DMS53 treated with DMSO at 0.1 percent for 48 hours (cell line): ENCODE measurements around the gene GRAMD1C.
A peak's percentile ranks its signal among the peaks of the same experiment; 100 is the strongest.
"Not testable (repeated sequence)": the region's sequence is repeated elsewhere in the genome, so short reads cannot be mapped to it uniquely, and the experiment has no call there.

Source experiments
- DNase-seq: peaks from one replicate; lab custom pipeline; 2025; ENCODE audit not compliant: unreplicated experiment; lab: John Stamatoyannopoulos, UW

Gene GRAMD1C

DNA sequence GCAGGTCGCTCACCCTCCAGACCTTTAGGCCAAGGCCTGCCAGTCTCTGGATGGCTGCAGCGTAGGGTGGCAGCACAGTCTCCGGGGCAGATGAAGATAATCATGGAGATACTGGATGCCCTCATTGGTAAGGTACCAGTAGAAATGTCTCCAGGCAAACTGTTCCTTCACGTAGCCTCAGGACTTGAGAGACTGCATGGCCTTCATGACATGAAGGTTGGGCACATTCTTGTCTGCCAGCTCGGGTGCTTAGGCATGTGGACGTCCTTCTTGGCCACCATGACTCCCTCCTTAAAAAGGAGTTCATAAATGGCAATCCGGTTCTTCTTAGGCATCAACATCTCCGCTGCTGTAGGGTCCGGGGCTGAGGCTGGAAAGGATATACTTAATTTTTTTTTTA is 11.8 kb downstream of the GRAMD1C start:
- DNase-seq: not testable (repeated sequence)

GRCh38 chr3:113852506-113852905 is 13.9 kb downstream of the GRAMD1C start:
- DNase-seq: no peak

DNA sequence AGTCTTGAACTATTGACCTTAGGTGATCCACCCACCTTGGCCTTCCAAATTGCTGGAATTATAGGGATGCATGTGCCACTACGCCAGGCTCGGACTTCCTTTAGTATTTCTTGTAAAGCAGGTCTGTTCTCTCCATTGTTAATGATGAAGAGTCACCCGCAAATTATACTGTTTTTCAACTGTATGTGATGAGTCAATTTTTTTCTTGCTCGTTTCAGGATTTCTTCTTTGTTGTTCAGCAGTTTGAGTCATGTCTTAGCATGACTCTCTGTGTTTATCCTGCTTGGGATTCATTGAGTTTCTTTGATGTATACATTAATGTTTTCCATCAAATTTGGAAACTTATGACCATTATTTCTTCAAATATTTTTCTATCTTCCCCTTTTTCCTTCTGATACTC is 28.9 kb downstream of the GRAMD1C start:
- no peak for DNase-seq

DNA sequence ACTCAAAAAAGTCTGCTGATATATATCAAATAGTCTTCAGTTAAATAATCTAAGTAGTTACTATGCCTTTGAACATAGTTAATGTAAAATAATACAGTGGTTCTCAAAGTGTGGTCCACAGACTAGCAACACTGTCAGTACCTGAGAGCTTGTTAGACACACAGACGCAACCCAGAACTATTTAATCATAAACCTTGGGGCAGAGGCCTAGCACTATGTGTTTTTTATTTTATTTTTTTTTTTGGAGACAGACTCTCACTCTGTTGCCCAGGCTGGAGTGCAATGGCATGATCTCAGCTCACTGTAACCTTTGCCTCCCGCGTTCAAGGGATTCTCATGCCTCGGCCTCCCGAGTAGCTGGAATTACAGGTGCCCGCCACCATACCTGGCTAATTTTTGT is 34.7 kb downstream of the GRAMD1C start:
- no peak for DNase-seq

DNA sequence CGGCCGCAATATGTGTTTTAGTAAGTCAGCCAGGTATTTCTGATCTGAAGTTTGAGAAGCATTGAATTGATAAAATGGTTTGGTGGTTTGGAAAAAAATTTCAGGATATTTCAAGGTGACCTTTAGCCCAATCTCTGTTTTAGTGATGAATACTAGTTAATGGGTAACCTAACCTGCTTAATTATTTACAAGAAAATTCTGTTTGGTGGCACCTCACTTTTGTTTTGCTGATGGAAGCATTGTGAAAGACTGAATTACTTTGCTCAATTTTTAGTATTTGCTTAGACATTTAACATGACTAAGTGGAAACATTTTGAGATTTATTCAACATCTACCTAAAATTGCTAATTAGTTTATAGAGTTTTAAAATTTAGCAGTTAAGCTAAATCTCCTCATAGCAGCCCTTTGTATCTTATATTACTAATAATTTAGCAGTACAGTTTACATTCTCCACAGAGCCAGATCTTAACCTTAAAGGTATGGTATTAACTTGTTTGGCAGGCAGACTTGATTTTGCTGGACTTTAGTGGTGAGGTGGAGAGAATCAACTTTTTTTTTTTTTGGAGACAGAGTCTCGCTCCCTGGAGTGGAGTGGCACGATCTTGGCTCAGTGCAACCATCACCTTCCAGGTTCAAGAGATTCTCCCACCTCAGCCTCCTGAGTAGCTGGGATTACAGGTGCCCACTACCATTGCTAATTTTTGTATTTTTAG is 35.4 kb downstream of the GRAMD1C start:
- DNase-seq: no peak

DNA sequence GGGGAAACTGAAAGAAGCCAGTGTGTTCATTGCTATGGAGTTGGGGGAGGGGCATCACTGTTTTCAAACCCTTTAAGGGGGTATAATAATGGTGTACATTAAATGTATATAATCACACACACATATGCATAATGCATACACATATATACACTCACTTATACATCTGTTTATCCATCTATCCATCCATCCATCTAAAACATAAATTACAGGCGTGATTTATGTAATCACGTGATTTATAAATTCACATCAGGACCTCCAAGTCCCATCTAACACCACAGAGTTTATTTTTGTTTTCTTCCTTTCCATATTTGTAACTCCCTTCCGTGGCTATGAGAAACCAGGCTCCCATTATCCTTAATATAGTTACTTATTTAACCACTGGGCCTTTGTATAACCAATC is 39.8 kb downstream of the GRAMD1C start:
- DNase-seq: no peak

- no peak for DNase-seq
Observed at GRCh38 chr3:113885050-113885449, 46.5 kb downstream of the GRAMD1C start.

GRCh38 chr3:113890256-113890900 is 51.8 kb downstream of the GRAMD1C start:
- DNase-seq: no peak

DNA sequence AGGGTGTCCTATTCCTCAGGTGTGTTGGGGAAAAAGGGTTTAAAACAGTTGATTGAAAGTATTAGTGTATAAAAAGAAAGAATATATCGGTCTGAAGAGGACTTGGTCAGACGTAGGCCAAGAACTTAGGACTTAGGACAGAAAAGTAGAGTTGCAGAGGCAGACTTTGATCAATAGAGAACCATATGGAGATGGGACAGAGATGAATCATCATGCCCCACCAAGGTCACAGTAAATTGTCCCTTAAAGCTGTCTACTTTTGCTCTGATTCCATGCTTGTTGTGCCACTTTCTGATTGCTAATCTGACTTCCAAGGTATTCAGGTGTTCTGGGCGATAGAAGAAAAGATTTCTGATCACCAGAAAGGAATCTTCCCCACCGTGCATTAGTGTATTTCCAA is 56.3 kb downstream of the GRAMD1C start:
- DNase-seq: no peak

GRCh38 chr3:113895964-113896363 is 57.4 kb downstream of the GRAMD1C start:
- DNase-seq: peak; percentile 35

DNA sequence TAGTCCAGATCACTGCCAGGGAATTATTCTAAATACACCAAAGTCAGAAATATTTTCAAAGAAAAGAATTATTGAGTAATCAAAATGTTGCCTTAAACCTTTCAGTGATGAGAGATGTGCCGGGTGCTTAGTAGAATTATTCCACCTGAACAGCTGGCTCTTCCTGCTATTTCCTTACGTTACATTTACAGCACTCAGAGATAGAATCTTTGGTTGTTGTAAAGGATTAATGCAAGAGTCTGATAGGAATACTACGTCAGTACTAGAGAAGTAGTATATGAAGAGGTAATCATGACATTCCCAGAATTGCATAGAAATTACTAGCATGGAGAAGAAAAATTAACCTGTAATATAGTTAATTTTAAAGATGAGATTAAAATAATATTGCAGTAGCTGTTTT is 58.3 kb downstream of the GRAMD1C start:
- peak; percentile 46 for DNase-seq

- peak; percentile 89 for DNase-seq
Observed at GRCh38 chr3:113897373-113897777, 58.8 kb downstream of the GRAMD1C start.

GRCh38 chr3:113898892-113899291 is 60.3 kb downstream of the GRAMD1C start:
- DNase-seq: no peak

GRCh38 chr3:113906568-113907140 is 68.1 kb downstream of the GRAMD1C start:
- no peak for DNase-seq

DNA sequence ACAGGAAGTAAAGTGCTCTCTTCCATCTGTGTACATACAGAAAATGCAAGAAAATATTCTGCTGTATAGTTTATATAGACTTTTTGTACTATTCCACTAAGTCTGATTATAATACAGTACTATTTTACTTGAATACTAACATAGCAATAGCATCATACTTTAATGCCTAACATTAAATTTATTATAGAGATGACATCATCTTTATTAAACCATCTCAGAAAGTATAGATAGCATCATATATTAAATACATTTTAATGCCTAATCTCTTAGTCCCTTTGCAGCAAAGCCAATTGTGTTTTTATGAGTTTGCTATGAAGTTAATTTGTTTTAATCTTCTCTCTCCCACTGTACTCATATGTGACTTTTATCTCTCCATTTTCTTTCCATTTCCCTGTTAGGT is 69.5 kb downstream of the GRAMD1C start:
- DNase-seq: no peak

GRCh38 chr3:113910966-113911365 is 72.4 kb downstream of the GRAMD1C start:
- DNase-seq: no peak

DNA sequence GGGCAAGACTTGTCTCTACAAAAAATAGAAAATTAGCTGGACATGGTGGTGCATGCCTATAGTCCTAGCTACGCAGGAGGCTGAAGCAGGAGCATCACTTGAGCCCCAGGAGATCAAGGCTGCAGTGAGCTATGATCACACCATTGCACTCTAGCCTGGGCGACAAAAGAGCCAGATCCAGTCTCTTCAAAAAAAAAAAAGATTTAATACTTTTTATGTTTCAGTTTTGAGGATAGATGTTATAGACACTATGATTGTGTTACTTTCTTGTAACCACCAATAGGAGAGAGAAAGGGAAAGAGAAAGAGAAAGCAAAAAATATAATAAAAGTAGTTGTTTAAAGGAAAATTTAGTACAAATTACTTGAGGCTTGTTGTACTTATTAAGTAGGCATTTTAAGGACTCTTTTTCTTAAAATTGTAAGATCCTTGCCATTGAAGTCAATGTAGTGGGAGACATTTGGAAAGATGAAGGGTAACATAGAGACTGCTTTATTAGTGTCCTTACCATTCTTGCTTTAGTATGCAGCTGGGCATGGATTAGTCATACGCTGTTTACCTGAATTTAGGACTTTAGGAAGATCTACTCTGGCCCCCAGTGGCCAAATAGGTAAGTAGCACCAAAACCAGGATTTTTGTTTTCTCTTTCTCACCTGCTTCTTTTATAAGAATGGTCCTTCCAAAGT is 74.1 kb downstream of the GRAMD1C start:
- peak; percentile 87 for DNase-seq

GRCh38 chr3:113914646-113915045 is 76.1 kb downstream of the GRAMD1C start:
- DNase-seq: no peak

DNA sequence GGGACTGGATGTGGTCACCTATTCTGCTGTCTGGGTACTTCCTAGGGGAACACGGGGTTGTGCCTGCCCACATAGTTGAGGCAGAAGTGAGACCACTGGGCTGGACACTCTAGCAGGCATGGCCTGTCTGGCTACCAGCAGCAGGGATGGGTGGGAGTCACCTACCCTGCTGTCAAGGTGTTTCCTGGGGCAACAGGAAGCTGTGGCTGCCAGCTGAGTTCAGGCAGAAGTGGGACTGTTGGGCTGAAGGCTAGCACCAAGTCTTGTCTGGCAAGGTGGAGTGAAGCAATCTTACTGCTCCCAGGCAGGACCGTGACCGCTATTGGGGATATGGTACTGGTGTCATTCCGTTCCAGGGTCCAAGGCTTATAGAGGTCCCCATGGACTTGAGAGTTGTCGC is 89.0 kb downstream of the GRAMD1C start:
- DNase-seq: no peak

DNA sequence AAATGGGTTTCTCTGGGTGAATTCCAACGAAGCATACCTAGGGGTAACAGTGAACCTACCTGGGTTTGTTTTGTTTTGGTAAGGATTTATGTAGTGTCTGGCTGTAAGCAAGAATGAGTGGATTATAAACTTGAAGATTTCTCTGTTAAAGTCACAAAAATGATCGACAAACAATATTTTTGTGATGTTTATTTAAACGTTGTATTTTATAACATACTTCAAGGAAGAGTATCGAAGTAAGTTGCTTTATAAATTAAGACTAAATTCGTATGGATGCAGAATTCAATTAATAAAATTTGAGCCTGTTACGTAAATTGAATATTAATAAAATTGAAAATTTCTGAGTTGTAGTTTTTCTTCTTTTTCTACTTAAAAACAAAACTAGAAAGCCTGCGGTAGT is 108.2 kb downstream of the GRAMD1C start:
- DNase-seq: no peak

DNA sequence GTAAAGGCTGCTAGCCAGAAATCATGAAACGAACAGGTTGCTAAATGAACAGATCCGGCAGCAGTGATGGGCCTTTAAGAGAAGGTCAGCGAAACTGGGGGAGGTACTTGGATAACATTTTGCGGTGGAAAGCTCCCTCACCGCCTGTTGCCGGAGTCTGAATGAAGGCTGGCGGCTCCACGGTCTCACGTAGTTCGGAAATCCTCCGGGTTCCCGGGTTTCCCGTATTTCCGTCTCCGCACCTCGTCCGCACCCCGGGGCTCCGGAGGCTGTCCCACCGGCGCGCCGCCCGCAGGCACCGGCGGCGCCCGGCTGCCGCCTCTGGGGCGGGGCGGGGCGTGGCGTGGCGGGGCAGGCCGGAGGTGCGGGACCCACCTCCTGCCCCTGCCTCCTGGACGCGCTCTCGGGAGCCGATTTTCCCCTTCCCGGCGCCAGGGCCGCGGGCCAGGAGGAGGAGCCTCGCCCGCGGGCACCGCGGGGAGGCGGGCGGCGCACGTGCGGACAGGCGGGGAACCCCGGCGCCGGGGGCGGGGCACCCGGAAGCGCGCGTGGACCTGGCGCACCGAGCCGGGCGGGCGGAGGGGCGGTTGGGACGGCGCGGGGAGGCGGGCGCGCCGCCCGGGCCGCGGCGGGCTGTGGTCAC is 108.9 kb downstream of the GRAMD1C start, which contains the start of gene ZDHHC23:
Gene ZDHHC23, plus strand, starts transcription at position 642 of the 643 bp plus-strand sequence. CDS start 790 bp downstream, outside the sequence.
- DNase-seq: peak; percentile 72
